Activated CD8-positive, alpha-beta T cell treated with anti-CD3 and anti-CD28 coated beads, Interleukin-2, amount 10 ng/mL, durations not matched to agents 7 days and 5 days (primary cell): ENCODE data around the gene PEX6. TPM values are rescaled to one million over a fixed set of nuclear protein-coding genes. Genes with fewer than 3 reads are reported as not detected.
A peak's percentile ranks its signal among the peaks of the same experiment; 100 is the strongest.

Experiments used
- ATAC-seq: fragments of 150-1000 bp; cut with Tn5 transposase; one replicate; pipeline ENCODE4 v1.10.0; 2021; ENCODE audit warnings: moderate library complexity
- CTCF ChIA-PET: fragments of 350-600 bp; sonication (Branson Sonifier 250); formaldehyde crosslinking; loops from one replicate; lab custom pipeline; 2021; ENCODE audit warnings: antibody characterized with exemption; lab: Charles Lee
- POLR2A ChIA-PET: fragments of 350-600 bp; sonication (Branson Sonifier 250); formaldehyde crosslinking; loops from one replicate; lab custom pipeline; 2021; ENCODE audit warnings: antibody characterized with exemption; lab: Charles Lee
- DNase-seq: peaks from one replicate; pipeline ENCODE4 v3.0.0-alpha.2; 2020
- H3K27ac Mint-ChIP-seq: one replicate; pipeline ENCODE4 v1.8.0; 2021; ENCODE audit warnings: mild to moderate bottlenecking, mixed read lengths
- H3K27me3 Mint-ChIP-seq: one replicate; pipeline ENCODE4 v1.8.0; 2021; ENCODE audit warnings: low read depth, mixed read lengths
- H3K36me3 Mint-ChIP-seq: one replicate; pipeline ENCODE4 v1.8.0; 2021; ENCODE audit warnings: low read depth, mixed read lengths
- H3K4me1 Mint-ChIP-seq: one replicate; pipeline ENCODE4 v1.8.0; 2021; ENCODE audit warnings: low read depth, mixed read lengths
- H3K4me3 Mint-ChIP-seq: one replicate; pipeline ENCODE4 v1.8.0; 2021; ENCODE audit warnings: mild to moderate bottlenecking, mixed read lengths
- H3K9me3 Mint-ChIP-seq: one replicate; pipeline ENCODE4 v1.8.0; 2022; ENCODE audit warnings: mixed read lengths; ENCODE audit not compliant: insufficient read depth
- total RNA-seq, 2 experiments: library from RNA; stranded (reverse); gene quantifications; one replicate each; pipeline ENCODE4 v1.2.3, GENCODE V29; 2021

PEX6 gene
- total RNA-seq, 2 experiments from 2014 or later, result 11.1 to 12.0 TPM

DNA sequence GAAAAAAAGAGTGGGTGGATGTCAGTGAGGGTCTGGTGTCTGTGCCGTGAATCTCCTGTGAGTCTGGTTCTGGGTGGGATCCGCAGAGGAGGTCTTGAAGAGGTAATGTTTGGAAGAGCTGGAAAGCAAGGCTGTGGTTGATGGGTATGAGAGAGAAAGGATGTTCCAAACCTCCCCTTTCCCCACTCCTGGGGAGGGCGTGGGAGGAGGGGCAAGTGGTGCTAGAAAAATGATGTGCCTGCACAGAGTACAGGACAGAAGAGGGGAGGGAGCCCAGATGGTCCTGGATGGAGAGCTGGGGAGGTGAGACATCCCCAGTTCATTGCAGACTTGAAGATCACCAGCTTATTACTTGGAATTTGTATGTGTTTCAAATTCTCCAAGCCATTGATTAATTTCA lies 46.6 kb downstream of the PEX6 start:
- H3K27ac Mint-ChIP-seq, result peak overlapping the region; percentile 43
- peak overlapping the region; percentile 90 for H3K4me3 Mint-ChIP-seq
- H3K36me3 Mint-ChIP-seq, result peaks cover 61% of the 10 kb centered on the region
- ATAC-seq (no peak), DNase-seq (no peak)
- peaks cover 54% of the 10 kb centered on the region for H3K4me1 Mint-ChIP-seq
- no peaks in the 10 kb centered on the region for H3K9me3 Mint-ChIP-seq
- ChIA-PET POLR2A (interaction anchor here (1.2 kb wide), 1 partner anchor 47 kb away, joined by 3 read pairs; the partner anchor contains the start of gene PEX6), CTCF (interaction anchor here (1.0 kb wide), 1 partner anchor 82 kb away, joined by 3 read pairs; the partner anchor contains the start of genes KLHDC3 and MEA1)
- H3K27me3 Mint-ChIP-seq, result no peaks in the 10 kb centered on the region

DNA sequence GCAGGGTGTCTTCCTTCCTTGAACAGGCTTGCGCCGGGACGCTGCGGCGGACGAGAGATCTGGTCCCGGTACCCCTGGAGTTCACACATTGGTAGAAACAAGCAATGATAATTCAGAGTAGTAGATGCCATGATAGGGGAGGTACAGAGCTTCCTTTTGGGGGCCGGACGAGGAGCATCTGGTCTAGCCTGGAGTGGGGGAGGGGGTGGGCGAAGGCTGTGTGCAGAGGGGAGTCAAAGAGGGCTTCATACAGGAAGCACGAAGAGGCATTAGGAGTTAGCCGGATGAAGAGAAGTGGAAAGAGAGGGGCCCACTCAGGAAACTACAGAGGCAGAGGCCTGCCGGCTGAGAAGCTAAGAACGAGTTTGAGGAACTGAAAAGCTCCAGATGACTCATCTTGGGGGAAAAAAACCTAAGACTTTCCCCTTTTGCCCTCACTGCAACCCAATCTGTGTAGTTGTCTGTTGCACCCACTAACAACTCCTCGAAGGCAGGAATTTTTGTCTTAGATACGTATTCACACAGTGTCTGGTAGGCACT lies 49.1 kb downstream of the PEX6 start:
- H3K4me3 Mint-ChIP-seq, result peak overlapping the region; percentile 90
- no peaks in the 10 kb centered on the region for H3K27me3 Mint-ChIP-seq
- POLR2A ChIA-PET, result interaction anchor here (0.6 to 4.3 kb wide), 27 partner anchors 9 to 700 kb away, joined by 3 to 46 read pairs (median 5); partner anchors contain the start of genes BICRAL, CUL7, CUL9 and GTPBP2
- ATAC-seq (no peak), DNase-seq (peak; percentile 87)
- H3K9me3 Mint-ChIP-seq, result no peaks in the 10 kb centered on the region
- peaks cover 39% of the 10 kb centered on the region for H3K36me3 Mint-ChIP-seq
- peak overlapping the region; percentile 94 for H3K27ac Mint-ChIP-seq
- CTCF ChIA-PET, result interaction anchor here (0.7 to 2.9 kb wide), 13 partner anchors 10 to 440 kb away, joined by 3 to 25 read pairs (median 3); partner anchors contain the start of genes CUL7, PEX6, PPP2R5D and RRP36
- H3K4me1 Mint-ChIP-seq, result peaks cover 47% of the 10 kb centered on the region

- H3K4me1 Mint-ChIP-seq, result peaks cover 41% of the 10 kb centered on the region
- H3K27me3 Mint-ChIP-seq, result no peaks in the 10 kb centered on the region
- ChIA-PET POLR2A (interaction anchor here (0.6 to 4.3 kb wide), 30 partner anchors 9 to 1318 kb away, joined by 3 to 46 read pairs (median 5); partner anchors contain the start of genes BICRAL, CUL7, CUL9 and GTPBP2), CTCF (interaction anchor here (0.7 to 2.9 kb wide), 16 partner anchors 11 to 440 kb away, joined by 3 to 25 read pairs (median 3); partner anchors contain the start of genes CUL7, KLC4, MRPL2 and PEX6)
- H3K27ac Mint-ChIP-seq, result peak within 1 kb of the TSS; percentile 94
- H3K9me3 Mint-ChIP-seq, result no peaks in the 10 kb centered on the region
- DNase-seq (peak; percentile 98), ATAC-seq (peak; percentile 87)
- H3K36me3 Mint-ChIP-seq, result peaks cover 34% of the 10 kb centered on the region
- H3K4me3 Mint-ChIP-seq, result peak within 1 kb of the TSS; percentile 90
These were observed 49.8 kb downstream of the PEX6 start, which contains the start of gene CNPY3 for GRCh38 chr6:42928986-42929820. Gene CNPY3 (plus strand): TSS chr6:42929480. CDS start chr6:42929571, 91 bp downstream.

- Mint-ChIP-seq H3K9me3 (no peaks in the 10 kb centered on the region), H3K27ac (no peak overlapping the region), H3K4me3 (no peak overlapping the region), H3K4me1 (peaks cover 12% of the 10 kb centered on the region), H3K36me3 (peaks cover 3% of the 10 kb centered on the region), H3K27me3 (peaks cover 2% of the 10 kb centered on the region)
- ChIA-PET POLR2A (no interaction called here), CTCF (interaction anchor here (0.7 kb wide), 1 partner anchor 10 kb away, joined by 5 read pairs; no protein-coding TSS in a partner anchor)
- ATAC-seq (no peak), DNase-seq (no peak)
These were observed 53.6 kb downstream of the PEX6 start for GRCh38 chr6:42925248-42925857.

- H3K27ac Mint-ChIP-seq, result no peak overlapping the region
- POLR2A ChIA-PET, result no interaction called here
- H3K4me1 Mint-ChIP-seq, result peaks cover 5% of the 10 kb centered on the region
- no peak for DNase-seq
- CTCF ChIA-PET, result no interaction called here
- ATAC-seq, result no peak
- H3K4me3 Mint-ChIP-seq, result no peak overlapping the region
- H3K27me3 Mint-ChIP-seq, result peaks cover 2% of the 10 kb centered on the region
- H3K9me3 Mint-ChIP-seq, result no peaks in the 10 kb centered on the region
- H3K36me3 Mint-ChIP-seq, result no peaks in the 10 kb centered on the region
These were observed 55.3 kb downstream of the PEX6 start for GRCh38 chr6:42923666-42924065.

- H3K27ac Mint-ChIP-seq, result no peak overlapping the region
- H3K36me3 Mint-ChIP-seq, result no peaks in the 10 kb centered on the region
- ATAC-seq, result no peak
- no peaks in the 10 kb centered on the region for H3K9me3 Mint-ChIP-seq
- POLR2A ChIA-PET, result no interaction called here
- H3K4me1 Mint-ChIP-seq, result no peaks in the 10 kb centered on the region
- H3K4me3 Mint-ChIP-seq, result no peak overlapping the region
- CTCF ChIA-PET, result no interaction called here
- no peak for DNase-seq
- peaks cover 2% of the 10 kb centered on the region for H3K27me3 Mint-ChIP-seq
These were observed 57.2 kb downstream of the PEX6 start for GRCh38 chr6:42921801-42922200.

GRCh38 chr6:42916288-42916687 lies 62.7 kb downstream of the PEX6 start:
- Mint-ChIP-seq H3K4me3 (no peak overlapping the region), H3K9me3 (no peaks in the 10 kb centered on the region), H3K4me1 (peaks cover 5% of the 10 kb centered on the region), H3K27ac (no peak overlapping the region), H3K36me3 (no peaks in the 10 kb centered on the region), H3K27me3 (peaks cover 8% of the 10 kb centered on the region)
- CTCF ChIA-PET, result interaction anchor here (0.6 to 1.3 kb wide), 2 partner anchors 14 to 39 kb away, joined by 3 read pairs; no protein-coding TSS in a partner anchor
- DNase-seq (no peak), ATAC-seq (peak; percentile 46)
- POLR2A ChIA-PET, result interaction anchor here (1.2 kb wide), 1 partner anchor 13 kb away, joined by 7 read pairs; the partner anchor contains the start of gene CNPY3

DNA sequence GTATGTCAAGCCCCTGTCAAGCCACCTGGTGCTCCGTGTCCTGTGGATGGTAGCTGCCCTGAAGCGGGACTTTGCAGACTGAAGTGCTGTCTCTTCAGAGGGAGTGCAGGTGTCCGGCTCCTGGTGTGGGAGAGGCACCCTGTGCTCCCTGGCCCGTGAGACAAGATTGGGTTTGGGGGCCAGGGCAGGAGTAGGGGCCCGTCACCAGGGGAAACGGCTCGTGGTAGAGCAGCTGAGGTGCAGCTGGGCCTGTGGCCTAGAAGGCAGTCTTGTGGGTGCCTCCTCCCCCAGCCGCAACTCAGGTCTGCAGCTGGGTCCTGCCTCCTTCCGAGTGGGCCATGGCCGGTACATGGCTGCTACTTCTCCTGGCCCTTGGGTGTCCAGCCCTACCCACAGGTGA lies 63.2 kb downstream of the PEX6 start, which contains the start of gene PTCRA:
TSS of gene PTCRA (plus strand) at position 322 of the 400 bp plus-strand sequence. CDS start at position 339, 17 bp downstream.
- no peaks in the 10 kb centered on the region for H3K9me3 Mint-ChIP-seq
- POLR2A ChIA-PET, result no interaction called here
- ATAC-seq (peak; percentile 44), DNase-seq (no peak)
- peaks cover 10% of the 10 kb centered on the region for H3K27me3 Mint-ChIP-seq
- no peak within 1 kb of the TSS for H3K27ac Mint-ChIP-seq
- H3K4me3 Mint-ChIP-seq, result no peak within 1 kb of the TSS
- no peaks in the 10 kb centered on the region for H3K36me3 Mint-ChIP-seq
- peaks cover 7% of the 10 kb centered on the region for H3K4me1 Mint-ChIP-seq
- CTCF ChIA-PET, result interaction anchor here (1.3 kb wide), 1 partner anchor 14 kb away, joined by 3 read pairs; no protein-coding TSS in a partner anchor

DNA sequence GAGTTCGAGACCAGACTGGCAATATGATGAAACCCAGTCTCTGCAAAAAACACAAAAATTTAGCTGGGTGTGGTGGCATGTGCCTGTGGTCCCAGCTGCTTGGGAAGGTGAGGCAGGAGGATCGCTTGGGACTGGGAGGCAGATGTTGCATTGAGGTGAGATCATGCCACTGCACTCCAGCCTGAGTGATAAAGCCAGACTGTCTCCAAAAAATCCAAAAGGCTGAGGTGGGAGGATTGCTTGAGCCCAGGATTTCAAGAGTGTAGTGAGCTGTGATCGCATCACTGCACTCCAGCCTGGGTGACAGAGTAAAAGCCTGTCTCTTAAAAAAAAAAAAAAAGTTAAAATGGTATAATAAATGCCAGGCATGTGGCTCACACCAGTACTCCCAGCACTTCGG lies 64.4 kb downstream of the PEX6 start:
- Mint-ChIP-seq H3K27ac (no peak overlapping the region), H3K9me3 (no peaks in the 10 kb centered on the region), H3K4me1 (peaks cover 7% of the 10 kb centered on the region), H3K27me3 (peaks cover 10% of the 10 kb centered on the region), H3K36me3 (no peaks in the 10 kb centered on the region), H3K4me3 (no peak overlapping the region)
- ChIA-PET CTCF (interaction anchor here (0.9 to 1.8 kb wide), 3 partner anchors 10 to 16 kb away, joined by 5 to 9 read pairs (median 7); partner anchors contain the start of gene CNPY3), POLR2A (no interaction called here)
- no peak for ATAC-seq
- no peak for DNase-seq
